COLO829 (cell line): ENCODE results near the gene RPS6KA2.

Experiments used
- DNase-seq: peaks from one replicate; pipeline ENCODE4 v3.0.0; 2012; ENCODE audit warnings: low spot score

The RPS6KA2 gene

DNA sequence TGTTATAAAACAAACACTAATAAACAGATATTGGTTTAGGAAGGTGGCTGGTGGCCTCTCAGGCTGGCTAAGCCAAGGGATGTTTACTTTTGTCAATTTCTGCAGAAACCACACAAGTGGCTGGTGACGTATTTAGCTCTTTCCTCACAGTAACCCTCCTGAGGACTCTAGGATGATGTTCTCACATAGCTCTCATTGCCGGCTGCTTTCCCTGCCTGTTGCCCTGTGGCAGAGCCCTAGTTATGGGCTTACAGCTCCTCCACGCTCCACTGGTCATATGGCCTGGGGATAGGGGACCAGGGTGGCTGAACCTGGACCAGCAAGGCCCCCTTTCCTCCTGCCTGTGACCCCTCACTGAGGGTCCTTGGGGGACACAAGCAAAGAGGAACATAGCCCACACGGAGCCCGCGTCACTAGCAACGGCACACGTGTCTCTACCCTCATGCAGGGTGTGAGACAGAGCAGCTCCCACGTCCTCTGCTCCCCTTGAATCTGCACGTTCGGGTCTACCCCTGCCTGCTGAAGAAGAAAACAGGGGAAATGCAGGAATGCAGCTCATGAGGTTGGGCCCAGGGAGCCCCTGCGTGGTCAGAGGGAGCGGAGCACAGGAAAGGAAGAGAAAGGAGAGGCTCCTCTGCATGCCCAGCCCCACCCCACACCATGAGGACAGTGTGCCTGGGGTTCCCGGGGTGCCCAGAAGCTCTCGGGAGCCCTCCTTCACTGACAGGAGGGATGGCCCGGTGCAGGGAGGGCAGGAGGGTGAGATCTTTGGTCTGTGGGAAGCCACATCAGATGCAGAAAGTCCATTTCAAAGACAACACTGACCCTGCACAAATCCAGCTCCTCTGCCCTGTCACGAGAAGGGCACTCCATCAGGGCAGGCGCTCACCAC is 54.4 kb downstream of the RPS6KA2 start:
- no peak for DNase-seq

DNA sequence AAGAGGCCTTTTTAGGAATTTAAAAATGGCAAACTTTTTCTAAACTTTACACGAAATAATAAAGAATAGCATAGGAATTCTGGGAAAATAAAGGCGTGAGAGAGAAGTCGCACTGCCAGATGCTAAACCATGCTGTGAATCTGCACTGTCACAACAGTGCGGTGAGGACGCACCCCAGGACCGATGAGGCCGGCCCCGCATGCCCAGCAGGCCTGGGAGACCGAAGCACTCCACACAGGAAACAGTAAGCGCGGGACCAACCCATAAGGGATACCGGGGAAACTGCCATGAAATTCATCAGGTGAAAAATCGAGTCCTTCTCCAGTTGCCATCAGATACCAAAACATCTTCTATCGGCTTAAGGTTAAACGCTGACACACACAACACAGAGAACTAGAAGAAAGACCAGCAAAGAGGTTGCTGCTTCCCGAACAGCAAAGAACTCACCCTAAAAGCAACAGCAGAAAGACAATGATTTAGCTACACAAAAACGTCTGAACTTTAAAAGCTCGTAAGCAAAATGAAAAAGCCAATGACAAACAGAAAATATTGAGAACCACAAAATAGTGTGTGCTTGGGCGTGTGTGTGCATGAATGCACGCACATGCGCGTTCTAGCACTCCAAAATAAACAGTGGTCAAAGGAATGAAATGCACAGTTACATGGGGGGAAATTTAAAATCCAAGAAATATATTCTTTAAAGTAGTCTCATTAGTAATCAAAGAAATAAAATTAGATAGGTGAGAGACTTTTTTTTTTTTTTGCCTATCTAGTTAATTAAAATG is 55.9 kb downstream of the RPS6KA2 start:
- DNase-seq = no peak

DNA sequence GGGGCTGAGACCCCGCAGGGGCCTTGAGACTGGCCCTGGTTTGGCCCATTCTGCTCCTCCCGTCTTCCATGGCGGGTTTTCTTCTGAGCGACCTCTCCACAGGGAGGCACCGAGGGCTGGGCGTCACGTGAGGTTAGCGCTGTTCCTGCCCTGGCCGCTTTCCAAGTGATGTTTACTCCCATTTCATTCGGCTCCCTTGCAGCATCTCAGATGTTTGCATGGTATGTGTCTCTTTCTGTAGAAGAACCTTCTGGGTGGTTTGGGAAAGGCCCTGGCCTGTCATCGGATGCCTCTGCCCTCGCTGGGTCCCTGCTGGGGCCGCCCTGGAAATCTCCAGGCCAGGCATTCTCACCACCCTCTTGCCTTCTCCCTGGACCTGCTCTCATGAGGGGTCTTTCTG is 57.8 kb downstream of the RPS6KA2 start:
- no peak for DNase-seq

DNA sequence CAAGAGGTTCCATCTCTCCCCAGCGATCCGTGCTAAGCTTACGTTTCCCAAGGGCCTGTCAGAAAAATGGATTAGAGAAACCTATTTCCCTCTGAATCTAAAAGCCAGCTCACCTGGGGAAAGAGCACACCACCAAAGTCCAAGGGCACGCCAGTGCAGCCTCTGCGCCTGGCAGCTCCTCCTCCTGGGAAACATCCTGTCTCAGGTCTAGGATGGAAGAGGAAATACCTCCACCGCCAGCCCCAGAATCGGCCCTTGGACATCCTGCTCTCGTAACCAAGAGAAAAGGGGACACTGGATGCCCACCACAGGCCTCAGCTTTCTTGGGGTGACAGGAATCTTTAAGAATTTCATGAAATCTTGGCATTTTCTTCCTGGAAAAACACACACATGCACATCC is 59.2 kb downstream of the RPS6KA2 start:
- no peak for DNase-seq

DNA sequence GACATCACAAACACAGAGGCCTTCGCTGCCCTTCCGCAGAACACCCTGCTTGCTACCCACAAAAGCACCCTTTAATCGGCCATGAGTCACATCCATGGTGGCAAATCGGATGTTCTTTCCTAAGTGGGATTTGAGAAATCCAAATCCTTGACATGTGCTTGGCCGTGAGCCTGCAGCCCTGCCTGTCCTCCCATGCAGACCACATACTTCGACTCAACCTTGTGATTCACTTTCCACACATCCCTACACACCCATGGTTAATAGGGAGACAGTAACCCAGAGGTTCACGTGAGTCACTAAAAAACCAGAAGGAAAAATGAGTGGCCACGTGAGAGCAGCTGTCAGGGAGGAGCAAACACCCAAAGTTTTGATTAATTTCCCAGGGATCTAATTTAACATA is 59.9 kb downstream of the RPS6KA2 start:
- DNase-seq = peak; percentile 13

DNA sequence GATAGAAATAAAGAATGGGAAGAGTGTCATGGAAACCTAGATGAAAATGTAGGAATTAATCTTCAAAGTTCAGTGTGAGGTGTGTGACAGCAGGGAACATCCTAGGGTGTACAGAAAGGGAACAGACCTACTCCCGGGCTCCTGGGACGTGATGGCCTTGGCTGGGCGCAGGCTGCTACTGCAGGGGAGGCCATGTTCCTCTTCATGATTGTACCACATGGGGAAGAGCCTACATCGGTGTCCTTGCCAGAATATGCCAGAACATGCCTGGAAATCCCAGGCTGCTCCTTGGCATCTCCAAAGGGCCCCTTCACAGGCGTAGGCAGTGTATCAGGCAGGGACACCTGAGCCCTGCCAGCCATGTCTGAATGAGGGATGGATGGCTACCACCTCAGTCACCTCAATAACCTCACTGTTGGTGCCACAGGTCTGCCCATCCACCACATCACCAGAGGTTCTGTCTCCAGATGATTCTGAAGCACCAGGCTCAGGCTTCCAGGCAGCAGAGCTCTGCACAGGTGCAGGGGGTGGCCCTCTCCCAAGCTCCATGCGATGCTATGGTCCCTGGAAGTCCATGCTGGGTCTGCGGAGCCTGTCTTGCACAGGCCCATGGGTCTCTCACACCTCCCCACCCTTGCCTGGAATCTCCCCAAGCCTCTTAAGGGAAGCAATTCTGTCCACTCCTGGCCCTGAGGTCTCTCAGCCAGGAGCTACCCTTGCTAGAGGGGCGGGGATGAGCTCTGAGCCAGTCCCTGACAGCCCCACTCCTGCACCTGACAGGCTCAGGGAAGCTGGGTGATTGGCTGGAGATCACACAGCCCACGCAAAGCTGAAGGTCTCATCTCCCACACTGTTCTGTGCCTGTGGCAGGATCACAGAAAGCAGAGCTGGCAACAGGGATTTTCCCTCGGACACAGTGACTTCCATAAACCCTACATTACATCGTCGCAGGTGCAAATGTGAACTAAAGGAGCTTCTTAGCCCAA is 60.7 kb downstream of the RPS6KA2 start:
- no peak for DNase-seq

DNA sequence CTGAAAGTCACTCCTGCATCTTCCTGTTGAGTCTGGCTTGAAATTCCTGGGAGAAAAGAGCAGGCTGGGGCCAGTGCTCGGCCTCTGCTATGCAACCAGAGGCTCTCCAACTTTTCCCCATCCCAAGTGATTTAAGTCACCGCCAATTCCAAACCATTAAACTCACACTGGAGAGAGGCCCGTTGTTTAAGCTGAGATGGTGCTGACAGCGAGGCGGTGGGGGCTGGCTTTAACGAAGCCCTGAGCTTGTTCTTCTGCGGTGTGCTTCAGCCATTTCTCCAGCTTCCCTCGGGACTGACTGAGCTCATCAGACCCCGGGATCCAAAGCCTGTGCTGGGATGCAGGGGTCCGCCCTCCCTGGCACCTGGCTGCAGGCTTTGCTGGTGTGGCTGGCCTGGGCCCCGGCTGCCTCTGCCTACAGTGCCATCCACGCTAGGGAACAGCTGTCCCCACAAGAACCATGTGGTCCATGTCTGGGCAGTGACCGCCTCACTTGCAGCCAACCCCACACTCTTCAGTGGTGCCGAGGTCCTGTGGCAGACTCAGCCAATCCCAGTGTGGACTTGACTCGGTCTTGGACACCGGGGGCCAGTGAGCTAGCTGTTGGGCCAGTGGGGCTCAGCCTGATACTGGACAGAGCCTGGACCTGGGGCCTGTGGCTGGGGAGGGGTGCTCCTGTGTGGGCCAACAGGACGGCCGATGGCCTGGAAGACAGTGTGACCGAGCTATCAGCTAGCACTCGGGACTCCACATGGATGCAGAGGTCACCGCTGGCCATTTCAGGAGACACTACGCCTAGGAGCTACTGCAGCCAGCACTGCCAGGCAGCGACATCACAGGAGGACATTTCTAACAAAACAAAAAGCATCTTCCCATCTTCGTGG is 61.7 kb downstream of the RPS6KA2 start:
- DNase-seq = no peak

DNA sequence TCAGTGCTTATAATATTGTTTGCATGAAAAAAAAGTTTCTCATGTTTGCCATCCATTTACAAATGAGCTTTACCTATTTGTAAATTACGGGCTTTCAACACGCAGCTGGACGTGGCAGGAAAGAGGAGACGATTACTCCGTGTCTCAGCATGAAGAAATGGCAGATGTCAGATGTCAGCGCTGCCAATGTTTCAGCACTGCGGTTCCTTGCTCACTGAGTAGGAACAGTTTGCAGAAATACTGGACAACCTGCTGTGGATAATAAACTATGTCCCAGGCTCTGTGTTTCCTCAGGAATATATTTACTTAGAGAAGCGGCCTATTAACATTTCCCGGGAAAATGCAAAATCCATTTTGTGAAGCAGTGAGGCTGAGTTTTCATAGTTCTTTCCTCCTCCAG is 63.2 kb downstream of the RPS6KA2 start:
- DNase-seq = no peak

DNA sequence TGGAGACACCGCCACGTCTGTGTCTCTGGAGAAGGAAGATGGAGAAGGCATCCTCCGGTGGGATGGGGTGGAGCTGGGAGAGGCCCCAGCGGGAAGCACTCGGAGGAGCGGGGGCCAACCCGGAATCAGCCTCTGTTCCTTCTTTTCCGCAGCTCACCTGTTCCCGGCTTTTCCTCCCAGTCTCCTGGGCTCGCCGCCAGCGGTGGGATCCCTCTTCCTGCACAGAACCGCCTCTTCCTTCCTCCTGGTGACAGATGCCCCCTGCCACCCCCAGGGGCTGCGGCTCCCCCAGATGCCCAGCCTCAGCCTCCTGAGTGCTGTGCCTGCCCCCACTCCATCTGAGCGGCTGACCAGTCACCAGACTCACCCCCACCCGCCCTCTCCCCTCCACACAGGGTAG is 63.9 kb downstream of the RPS6KA2 start:
- DNase-seq = no peak

DNA sequence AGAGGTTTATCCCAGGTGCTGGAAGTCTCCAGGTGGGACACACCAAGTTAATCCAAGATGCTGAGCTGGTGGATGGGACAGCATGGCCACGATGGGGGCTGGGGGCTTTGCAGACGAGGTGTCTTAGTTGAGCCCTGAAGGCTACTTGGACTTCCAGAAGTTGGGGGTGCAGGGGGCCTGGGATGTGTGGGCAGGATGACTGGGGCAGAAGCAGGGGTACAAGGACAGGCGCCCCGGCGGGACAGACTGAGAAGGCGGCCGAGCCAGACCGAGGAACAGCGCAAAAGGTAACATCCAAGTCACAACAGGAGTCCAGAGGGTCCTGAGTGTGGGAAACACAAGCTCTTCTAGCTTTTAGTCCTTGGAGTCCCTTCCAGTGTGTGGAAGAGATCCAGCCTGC is 64.3 kb downstream of the RPS6KA2 start:
- no peak for DNase-seq

DNA sequence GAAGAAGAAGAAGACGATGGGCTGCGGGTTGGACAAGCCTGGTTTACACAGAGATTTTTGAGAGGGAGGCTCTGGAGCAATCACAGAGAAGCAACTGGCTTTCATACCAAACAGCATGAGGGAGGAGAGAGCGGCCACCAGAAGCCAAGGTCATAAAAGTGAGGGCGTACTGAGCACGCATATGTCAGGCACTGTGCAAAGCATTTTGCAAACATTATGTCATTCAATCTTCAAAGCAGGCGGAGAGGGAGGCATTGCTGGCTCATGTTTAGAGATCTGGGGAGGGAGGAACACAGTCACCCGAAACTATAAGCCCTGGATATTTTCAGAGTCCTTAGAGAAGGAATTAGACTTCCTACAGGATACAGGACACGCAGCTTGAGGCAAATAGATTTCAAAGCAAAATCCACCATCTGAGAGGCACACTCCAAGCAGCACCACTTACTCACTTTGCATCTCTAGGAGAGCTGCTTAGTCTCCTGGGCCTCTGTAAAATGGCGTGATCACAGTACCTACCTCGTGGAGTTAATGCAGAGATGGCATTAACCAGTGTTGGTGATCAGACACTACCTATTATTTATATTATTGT is 65.2 kb downstream of the RPS6KA2 start:
- no peak for DNase-seq

DNA sequence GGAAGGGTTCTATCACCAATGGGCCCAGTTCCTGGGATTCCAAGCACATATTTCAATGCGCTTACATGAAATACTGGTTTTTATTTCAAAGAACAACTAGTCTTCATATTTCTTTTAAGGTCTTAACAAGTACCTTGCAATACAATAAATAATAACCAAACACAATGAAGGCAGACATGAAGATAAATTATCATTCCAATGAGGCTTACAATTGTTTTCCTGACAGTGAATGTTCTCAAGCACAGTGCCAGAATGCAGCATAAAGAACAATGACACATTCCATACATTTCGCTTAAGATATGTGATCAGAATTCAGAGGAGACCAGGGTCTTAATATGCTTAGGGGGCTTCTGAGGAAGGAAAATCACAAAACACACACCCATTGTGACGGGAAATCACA is 66.8 kb downstream of the RPS6KA2 start:
- DNase-seq = no peak

DNA sequence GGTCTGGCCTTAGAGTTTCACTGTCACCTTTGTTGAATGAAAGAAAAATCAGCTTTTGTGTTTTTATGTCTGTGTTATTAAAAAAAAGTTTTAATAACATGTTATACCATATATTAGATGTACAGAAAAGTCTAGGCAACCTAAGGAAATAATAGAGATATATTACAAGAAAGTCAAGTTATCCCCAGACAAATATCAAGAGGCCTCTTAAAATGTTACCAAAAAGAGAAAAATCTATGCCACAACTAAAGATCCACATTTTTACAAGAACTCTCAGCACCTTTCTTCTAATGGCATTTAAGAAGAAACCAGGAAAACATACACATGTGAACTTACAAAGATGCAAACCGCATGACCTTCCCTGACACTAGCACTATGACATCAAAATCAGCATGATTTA is 67.4 kb downstream of the RPS6KA2 start:
- no peak for DNase-seq

DNA sequence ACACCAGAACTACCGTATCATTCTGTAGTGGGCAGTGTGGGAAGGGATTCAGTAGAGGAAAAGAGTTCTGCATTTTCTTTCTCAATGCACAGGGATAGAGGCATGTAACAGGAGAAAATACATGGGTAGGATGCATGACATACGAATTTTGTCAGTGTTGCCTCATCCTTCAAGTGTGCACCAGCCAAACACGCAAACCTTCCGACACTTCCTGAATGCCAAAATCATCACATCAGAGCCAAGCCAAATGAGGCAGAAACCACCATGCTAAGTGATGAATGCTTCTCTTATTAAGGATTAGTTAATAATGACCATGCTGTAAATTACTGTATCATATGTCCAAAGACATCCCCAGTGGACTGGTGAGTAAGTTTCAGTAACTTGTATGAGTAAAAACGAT is 67.8 kb downstream of the RPS6KA2 start:
- DNase-seq = no peak

DNA sequence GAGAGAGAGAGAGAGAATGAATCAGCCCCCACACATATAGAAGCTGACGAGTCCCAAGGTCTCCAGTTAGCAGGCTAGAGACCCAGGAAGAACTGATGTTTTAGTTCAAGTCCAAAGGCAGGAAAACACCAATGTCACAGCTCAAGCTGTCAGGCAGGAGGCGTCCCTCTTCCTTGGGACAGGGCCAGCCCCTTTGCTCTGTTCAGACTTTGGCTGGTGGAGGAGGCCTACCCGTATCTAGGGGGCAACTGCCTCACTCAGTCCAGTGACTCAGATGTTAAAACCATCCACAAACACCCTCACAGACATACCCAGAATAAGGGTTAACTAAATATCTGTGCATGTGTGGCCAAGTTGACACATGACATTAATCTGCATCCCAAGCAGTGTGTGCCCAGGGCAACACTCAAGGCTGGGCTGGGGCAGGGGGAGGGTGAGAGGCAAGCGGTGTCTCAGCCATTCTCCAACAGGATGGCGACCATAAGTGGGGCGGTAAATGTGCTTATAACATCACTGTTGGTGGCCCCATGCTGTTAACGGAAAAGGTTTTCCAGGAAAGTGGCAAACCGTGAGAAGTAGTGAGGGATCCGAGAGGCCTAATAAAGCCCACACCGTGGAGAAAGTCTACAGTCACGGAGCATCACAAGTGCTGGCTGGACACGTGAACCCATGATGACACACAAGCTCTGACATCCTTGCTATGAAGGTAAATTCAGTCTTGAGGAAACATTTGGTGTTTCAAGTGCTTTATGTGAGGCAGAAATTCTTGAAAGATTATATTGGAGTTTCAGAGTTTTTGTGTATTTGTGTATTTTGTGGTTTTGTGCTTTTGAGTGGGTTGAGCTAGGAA is 68.7 kb downstream of the RPS6KA2 start:
- DNase-seq = no peak

DNA sequence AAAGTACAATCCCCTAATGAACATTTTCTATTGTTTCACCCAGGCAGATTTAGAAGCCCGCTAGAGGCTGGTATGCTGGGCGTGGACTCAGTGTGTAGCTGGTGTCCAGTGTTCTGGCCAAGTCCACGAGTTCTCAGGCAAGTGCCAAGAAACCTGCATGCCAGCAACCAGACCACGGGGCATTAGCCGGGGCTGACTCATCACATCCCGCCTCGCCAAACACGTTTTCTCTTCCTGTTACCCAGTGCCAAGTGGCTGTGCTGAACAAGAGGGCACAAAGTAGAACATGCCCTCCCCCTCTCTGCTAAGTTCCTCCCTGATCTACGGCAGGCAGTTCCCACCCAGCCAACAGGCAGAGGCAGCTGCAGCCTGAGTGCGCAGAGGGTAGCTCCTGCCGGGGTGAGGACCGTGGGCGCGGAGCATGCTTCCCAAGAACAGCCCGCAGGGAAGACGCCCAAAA is 70.2 kb downstream of the RPS6KA2 start:
- DNase-seq = peak; percentile 78

DNA sequence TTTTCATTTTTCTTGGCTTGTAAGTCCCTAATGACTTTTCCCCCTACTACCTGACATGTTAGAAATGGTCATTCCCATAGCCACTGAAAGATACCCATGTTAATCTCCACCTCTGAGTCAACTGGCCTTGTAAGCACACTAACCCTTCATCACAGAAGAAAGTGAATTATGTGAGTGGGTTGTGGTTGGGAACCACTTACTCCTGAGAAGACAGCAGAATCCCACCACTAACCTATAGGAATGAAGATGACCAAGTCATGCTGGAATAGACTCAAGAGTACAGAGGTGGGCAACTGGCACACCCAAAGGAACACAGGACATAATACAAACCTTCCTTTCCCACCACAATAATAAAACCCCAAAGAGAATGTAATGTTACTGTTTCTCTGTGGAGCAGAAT is 70.7 kb downstream of the RPS6KA2 start:
- no peak for DNase-seq

DNA sequence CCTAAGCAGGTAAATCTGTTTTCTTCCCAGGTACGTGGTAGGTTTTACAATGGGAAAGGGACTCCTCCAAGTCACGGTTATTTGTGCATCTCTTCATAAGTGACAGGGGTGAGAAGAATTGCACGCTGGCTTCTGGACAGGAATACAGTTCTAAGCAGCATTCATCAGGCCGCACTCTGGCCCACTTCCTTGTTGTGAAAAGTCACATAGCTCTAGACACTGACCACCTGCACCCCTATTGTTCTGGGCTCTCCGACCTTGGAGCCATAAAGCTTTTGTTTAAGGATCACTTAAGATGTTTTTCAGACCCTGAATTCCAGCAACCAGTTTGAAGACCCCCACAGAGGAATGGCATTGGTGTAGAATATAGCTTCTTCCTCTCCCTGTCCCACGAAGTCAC is 72.0 kb downstream of the RPS6KA2 start:
- DNase-seq = no peak

DNA sequence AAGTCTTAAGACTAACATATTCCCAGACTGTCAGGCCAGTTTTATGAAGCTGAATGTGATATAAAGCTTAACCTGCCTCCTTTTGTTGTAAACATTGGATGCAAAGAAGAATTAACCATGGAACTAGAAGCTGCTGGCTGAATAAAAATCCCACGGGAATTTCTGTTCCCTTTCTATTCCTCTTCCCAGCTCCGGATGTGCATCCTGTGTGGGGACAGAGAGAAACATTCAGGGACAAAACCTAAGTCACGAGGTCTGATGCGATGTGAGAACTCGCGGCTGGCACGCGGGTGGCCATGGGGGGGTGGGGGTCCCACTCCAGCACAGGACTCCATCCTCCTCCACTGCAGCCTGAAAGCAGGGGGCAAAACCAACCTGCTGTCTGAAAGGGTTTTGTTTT is 72.7 kb downstream of the RPS6KA2 start:
- DNase-seq = no peak
